Calu3 (cell line): Measurements from ENCODE around the gene DHRS12. TPM values are rescaled to one million over a fixed set of nuclear protein-coding genes. Genes with fewer than 3 reads are reported as not detected.

Source experiments
- BruUV-seq: library from RNA; stranded (reverse); fragments of 400-500 nt; replicated peaks from 2 replicates; lab custom pipeline; 2021; lab: Mats Ljungman, UMichigan
- CTCF ChIA-PET: fragments of 300-600 bp; sonication (Branson Sonifier 250); formaldehyde crosslinking; loops from one replicate; lab custom pipeline; 2022; ENCODE audit warnings: antibody characterized with exemption; lab: Charles Lee
- DNase-seq: peaks from one replicate; pipeline ENCODE4 v3.0.0; 2022
- H3K27ac Mint-ChIP-seq: one replicate; pipeline ENCODE4 v1.8.0; 2022; ENCODE audit warnings: mixed read lengths; ENCODE audit not compliant: unreplicated experiment
- H3K27me3 Mint-ChIP-seq: one replicate; pipeline ENCODE4 v1.8.0; 2022; ENCODE audit warnings: mixed read lengths; ENCODE audit not compliant: unreplicated experiment
- H3K36me3 Mint-ChIP-seq: one replicate; pipeline ENCODE4 v1.8.0; 2022; ENCODE audit warnings: mild to moderate bottlenecking, moderate library complexity, mixed read lengths; ENCODE audit not compliant: insufficient read depth, unreplicated experiment
- H3K4me1 Mint-ChIP-seq: one replicate; pipeline ENCODE4 v1.8.0; 2022; ENCODE audit warnings: mild to moderate bottlenecking, low read depth, mixed read lengths; ENCODE audit not compliant: unreplicated experiment
- H3K4me3 Mint-ChIP-seq: one replicate; pipeline ENCODE4 v1.8.0; 2022; ENCODE audit warnings: mild to moderate bottlenecking, low read depth, moderate library complexity, mixed read lengths; ENCODE audit not compliant: unreplicated experiment
- H3K9me3 Mint-ChIP-seq: one replicate; pipeline ENCODE4 v1.8.0; 2022; ENCODE audit warnings: low read depth, mixed read lengths; ENCODE audit not compliant: unreplicated experiment
- intact Hi-C: fragments of 100-400 bp; cut with micrococcal nuclease; formaldehyde crosslinking; loops from one replicate; pipeline ENCODE4 v1.10.0; 2022; ENCODE audit not compliant: unreplicated experiment
- total RNA-seq: library from RNA; stranded (reverse); gene quantifications from 2 replicates; pipeline ENCODE4 v1.2.3, GENCODE V29; 2022
- TF ChIP-seq, protein P1 (sequence below): fragments of 200-600 bp; IDR thresholded peaks from one replicate; pipeline ENCODE4 v1.8.0; 2022; ENCODE audit warnings: antibody characterized with exemption; ENCODE audit not compliant: unreplicated experiment

Gene DHRS12
- total RNA-seq, 1 experiment from 2014 or later: 8.1 TPM

DNA sequence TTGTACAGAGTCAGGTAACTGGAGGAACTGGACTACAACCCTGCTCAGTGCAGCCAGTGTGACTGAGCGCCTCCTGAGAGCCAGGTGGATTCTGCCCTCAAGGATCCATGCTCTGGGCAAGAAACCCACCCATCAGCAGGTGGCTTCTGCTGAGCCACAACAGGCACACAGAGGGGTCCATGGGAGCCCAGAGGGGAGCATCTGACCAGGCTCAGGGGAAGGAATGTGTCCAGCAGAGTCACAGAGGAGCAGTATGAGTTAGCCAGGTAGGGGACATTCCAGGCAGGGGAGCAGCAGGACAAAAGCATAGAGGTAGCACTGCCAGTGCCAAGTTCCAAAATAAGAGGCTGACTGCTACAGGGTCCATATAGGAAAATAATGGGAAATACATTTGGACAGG is 19.9 kb downstream of the DHRS12 start:
- Mint-ChIP-seq H3K36me3 (no peaks in the 10 kb centered on the region), H3K4me3 (no peak overlapping the region), H3K27ac (no peak overlapping the region), H3K9me3 (no peaks in the 10 kb centered on the region), H3K4me1 (peaks cover 7% of the 10 kb centered on the region), H3K27me3 (no peaks in the 10 kb centered on the region)
- intact Hi-C loops: no loop called here
- no TSS peak for BruUV-seq
- CTCF ChIA-PET: no interaction called here
- TF ChIP-seq, protein P1, sequence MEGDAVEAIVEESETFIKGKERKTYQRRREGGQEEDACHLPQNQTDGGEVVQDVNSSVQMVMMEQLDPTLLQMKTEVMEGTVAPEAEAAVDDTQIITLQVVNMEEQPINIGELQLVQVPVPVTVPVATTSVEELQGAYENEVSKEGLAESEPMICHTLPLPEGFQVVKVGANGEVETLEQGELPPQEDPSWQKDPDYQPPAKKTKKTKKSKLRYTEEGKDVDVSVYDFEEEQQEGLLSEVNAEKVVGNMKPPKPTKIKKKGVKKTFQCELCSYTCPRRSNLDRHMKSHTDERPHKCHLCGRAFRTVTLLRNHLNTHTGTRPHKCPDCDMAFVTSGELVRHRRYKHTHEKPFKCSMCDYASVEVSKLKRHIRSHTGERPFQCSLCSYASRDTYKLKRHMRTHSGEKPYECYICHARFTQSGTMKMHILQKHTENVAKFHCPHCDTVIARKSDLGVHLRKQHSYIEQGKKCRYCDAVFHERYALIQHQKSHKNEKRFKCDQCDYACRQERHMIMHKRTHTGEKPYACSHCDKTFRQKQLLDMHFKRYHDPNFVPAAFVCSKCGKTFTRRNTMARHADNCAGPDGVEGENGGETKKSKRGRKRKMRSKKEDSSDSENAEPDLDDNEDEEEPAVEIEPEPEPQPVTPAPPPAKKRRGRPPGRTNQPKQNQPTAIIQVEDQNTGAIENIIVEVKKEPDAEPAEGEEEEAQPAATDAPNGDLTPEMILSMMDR: no peak
- no peak for DNase-seq

DNA sequence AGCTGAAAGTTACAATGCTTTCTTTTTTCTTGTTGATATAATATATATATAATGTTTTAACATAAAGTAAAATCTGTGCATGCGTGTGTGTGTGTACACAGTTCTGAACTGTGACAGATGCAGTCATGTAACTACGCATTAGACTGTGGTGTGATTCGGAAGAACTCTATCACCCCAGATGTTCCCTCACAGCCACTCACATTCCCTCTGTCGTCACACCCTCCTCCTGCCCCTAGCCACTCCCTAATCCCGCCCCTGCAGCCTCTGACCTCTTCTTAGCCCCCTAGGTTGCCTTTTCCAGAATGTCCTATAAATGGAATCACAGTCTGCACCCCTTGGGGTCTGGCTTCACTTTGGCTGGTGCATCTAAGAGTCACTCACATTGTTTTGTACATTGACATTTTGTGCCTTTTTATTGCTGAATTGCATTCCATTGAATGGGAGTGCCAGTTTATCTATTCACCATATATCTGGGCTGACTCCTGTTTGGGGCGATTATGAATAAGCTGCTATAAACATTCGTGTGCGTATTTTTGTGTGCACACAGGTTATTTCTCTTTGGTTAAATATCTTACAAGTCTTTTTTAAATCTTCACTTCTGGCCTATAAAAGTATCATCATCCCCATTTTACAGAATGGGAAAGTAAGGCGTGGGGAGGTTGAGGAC is 20.4 kb downstream of the DHRS12 start:
- CTCF ChIA-PET: no interaction called here
- Mint-ChIP-seq H3K4me3 (no peak overlapping the region), H3K4me1 (peaks cover 7% of the 10 kb centered on the region), H3K36me3 (no peaks in the 10 kb centered on the region), H3K27me3 (no peaks in the 10 kb centered on the region), H3K27ac (no peak overlapping the region), H3K9me3 (no peaks in the 10 kb centered on the region)
- BruUV-seq: no TSS peak
- TF ChIP-seq, protein P1: no peak
- DNase-seq: no peak
- intact Hi-C loops: no loop called here

- BruUV-seq: no TSS peak
- H3K36me3 Mint-ChIP-seq: no peaks in the 10 kb centered on the region
- intact Hi-C loops: no loop called here
- no peak for DNase-seq
- CTCF ChIA-PET: no interaction called here
- peaks cover 7% of the 10 kb centered on the region for H3K4me1 Mint-ChIP-seq
- no peak overlapping the region for H3K27ac Mint-ChIP-seq
- H3K9me3 Mint-ChIP-seq: no peaks in the 10 kb centered on the region
- TF ChIP-seq, protein P1: no peak
- no peak overlapping the region for H3K4me3 Mint-ChIP-seq
- no peaks in the 10 kb centered on the region for H3K27me3 Mint-ChIP-seq
These were observed 21.8 kb downstream of the DHRS12 start for GRCh38 chr13:51782026-51782710.

DNA sequence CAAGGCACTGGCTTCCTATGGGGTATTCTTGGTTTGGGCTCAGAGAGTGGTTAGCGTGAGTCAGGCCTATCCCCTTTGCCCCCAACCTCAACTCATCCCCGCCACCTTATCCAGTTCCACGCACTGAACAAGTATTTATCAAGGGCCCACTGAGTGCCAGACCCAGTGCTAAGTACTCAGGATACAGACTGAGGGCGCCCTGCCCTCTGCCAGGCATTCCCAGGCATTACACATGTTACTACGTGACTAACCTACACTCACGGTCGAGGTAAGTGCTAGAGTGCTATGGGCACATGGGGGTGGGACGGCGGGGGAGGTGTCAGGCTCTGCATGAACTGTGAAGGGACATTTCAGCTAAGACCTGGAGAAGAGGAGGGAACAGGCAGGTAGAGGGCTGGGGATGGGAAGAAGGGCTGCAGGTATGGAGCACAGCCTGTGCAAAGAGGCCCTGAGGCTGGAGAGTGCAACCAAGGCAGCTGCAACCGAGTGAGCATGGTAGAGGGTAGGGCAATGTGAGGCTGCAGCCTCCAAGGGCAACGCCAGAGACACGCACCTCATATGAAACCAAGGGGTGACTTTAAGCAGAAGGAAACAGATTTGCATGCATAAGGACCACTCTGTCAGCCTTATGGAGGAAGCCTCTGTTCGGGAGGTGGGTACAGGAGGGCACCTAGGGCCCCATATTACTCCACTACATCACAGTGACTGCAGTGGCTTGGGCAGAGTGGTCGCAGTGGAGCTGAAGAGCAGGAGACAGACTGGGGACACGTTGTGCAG is 22.5 kb downstream of the DHRS12 start:
- Mint-ChIP-seq H3K4me1 (peaks cover 7% of the 10 kb centered on the region), H3K27ac (no peak overlapping the region), H3K27me3 (no peaks in the 10 kb centered on the region), H3K9me3 (no peaks in the 10 kb centered on the region), H3K4me3 (no peak overlapping the region), H3K36me3 (no peaks in the 10 kb centered on the region)
- no peak for DNase-seq
- intact Hi-C loops: no loop called here
- TF ChIP-seq, protein P1: no peak
- CTCF ChIA-PET: no interaction called here
- no TSS peak for BruUV-seq
